Measurements from ENCODE around the gene GNAI2.
"Not testable (repeated sequence)": the region's sequence is repeated elsewhere in the genome, so short reads cannot be mapped to it uniquely, and the experiment has no call there.

GNAI2 gene

GRCh38 chr3:50272538-50272910, 36.5 kb downstream of the GNAI2 start:
- H3K9me3 ChIP-seq (ENCODE audit: control insufficient read depth in 5 of 5, low read length in 5 of 5); H3K36me3 ChIP-seq (ENCODE audit: control insufficient read depth in 5 of 5, insufficient read depth in 5 of 5, low read length in 5 of 5); H3K27ac ChIP-seq (ENCODE audit: low read depth, low read length); H3K4me3 ChIP-seq (ENCODE audit: low read depth in 1 of 5, low read length in 5 of 5); H3K9ac ChIP-seq (ENCODE audit: low read length in 5 of 5): not testable (repeated sequence)
- H3K27me3 ChIP-seq (ENCODE audit: control insufficient read depth in 5 of 5, insufficient read depth in 4 of 5, low read length in 5 of 5), result peaks cover 0 to 11% (median 3%) of the 10 kb centered on the region in 5 donors
- H3K4me1 ChIP-seq (ENCODE audit: control insufficient read depth in 5 of 5, insufficient read depth in 5 of 5, low read length in 5 of 5), result peaks cover 13 to 71% (median 61%) of the 10 kb centered on the region in 5 donors

DNA sequence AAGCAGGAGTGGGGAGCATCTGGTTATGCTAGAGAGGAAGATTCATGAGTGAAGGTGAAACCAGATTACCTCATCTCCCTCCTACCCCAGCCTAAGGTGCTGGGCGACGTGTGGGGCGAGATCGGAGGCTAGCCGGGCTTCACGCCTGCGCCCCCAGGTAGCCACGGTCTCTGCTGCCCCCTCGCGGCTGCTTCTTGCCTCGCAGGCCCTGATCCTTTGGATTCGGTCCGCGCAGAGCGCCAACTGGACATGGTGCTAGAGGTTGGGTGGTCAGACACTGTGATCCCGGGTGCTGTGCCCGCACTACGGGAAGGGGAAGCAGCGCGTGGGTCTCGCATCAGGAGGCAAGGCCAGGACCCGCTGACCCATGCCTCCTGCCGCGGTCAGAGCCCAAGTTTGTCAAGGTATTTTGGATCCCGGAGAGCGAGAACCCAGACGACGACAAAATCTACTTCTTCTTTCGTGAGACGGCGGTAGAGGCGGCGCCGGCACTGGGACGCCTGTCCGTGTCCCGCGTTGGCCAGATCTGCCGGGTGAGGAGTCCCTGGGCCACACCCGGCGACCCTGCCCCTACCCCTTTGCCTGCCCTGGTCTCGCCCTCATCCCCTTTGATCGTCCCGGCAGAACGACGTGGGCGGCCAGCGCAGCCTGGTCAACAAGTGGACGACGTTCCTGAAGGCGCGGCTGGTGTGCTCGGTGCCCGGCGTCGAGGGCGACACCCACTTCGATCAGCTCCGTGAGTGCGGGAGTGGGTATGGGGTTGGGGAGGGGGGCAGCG, 37.1 kb downstream of the GNAI2 start:
- H3K4me1 ChIP-seq (ENCODE audit: control insufficient read depth in 5 of 5, insufficient read depth in 5 of 5, low read length in 5 of 5), result peaks cover 12 to 65% (median 56%) of the 10 kb centered on the region in 5 donors
- H3K9ac ChIP-seq (ENCODE audit: low read length in 5 of 5), result peak overlapping the region in 3 of 5 donors; percentile 42 to 53 (median 44)
- H3K36me3 ChIP-seq (ENCODE audit: control insufficient read depth in 5 of 5, insufficient read depth in 5 of 5, low read length in 5 of 5), result peaks cover 0 to 5% (median 0%) of the 10 kb centered on the region in 5 donors
- no peaks in the 10 kb centered on the region for H3K9me3 ChIP-seq (ENCODE audit: control insufficient read depth in 5 of 5, low read length in 5 of 5)
- peak overlapping the region in 4 of 5 donors; percentile 30 to 65 (median 62) for H3K4me3 ChIP-seq (ENCODE audit: low read depth in 1 of 5, low read length in 5 of 5)
- H3K27me3 ChIP-seq (ENCODE audit: control insufficient read depth in 5 of 5, insufficient read depth in 4 of 5, low read length in 5 of 5), result peaks cover 0 to 9% (median 3%) of the 10 kb centered on the region in 5 donors
- H3K27ac ChIP-seq (ENCODE audit: low read depth, low read length), result no peak overlapping the region

GRCh38 chr3:50273689-50274065, 37.7 kb downstream of the GNAI2 start:
- Histone ChIP-seq H3K4me1 (ENCODE audit: control insufficient read depth in 5 of 5, insufficient read depth in 5 of 5, low read length in 5 of 5) (peaks cover 6 to 59% (median 50%) of the 10 kb centered on the region in 5 donors), H3K4me3 (ENCODE audit: low read depth in 1 of 5, low read length in 5 of 5) (no peak overlapping the region), H3K36me3 (ENCODE audit: control insufficient read depth in 5 of 5, insufficient read depth in 5 of 5, low read length in 5 of 5) (peaks cover 0 to 5% (median 0%) of the 10 kb centered on the region in 5 donors), H3K27me3 (ENCODE audit: control insufficient read depth in 5 of 5, insufficient read depth in 4 of 5, low read length in 5 of 5) (peaks cover 0 to 9% (median 3%) of the 10 kb centered on the region in 5 donors), H3K9ac (ENCODE audit: low read length in 5 of 5) (no peak overlapping the region), H3K9me3 (ENCODE audit: control insufficient read depth in 5 of 5, low read length in 5 of 5) (no peaks in the 10 kb centered on the region), H3K27ac (ENCODE audit: low read depth, low read length) (no peak overlapping the region)

DNA sequence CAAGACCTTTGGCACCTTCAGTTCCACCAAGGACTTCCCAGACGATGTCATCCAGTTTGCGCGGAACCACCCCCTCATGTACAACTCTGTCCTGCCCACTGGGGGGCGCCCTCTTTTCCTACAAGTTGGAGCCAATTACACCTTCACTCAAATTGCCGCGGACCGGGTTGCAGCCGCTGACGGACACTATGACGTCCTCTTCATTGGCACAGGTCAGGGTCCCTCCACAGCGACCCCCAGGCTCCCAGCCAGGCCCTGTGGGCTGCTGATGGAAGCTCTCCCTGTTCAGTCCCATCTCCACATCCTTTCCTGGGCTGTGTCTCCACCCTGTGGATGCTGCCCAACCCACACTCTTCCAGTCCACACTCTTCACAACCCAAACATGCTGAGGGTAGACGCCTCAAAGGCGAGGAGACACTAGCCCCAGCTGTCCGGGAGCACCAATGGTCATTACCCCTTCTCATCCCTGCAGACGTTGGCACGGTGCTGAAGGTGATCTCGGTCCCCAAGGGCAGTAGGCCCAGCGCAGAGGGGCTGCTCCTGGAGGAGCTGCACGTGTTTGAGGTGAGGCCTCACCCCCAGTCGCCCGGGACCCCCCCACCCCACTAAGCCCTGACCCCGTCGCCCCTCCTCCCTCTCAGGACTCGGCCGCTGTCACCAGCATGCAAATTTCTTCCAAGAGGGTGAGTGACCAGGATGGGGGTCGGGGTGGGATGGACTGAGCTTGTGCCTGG, 38.5 kb downstream of the GNAI2 start:
- H3K4me3 ChIP-seq (ENCODE audit: low read depth in 1 of 5, low read length in 5 of 5), result no peak overlapping the region
- peaks cover 0 to 9% (median 3%) of the 10 kb centered on the region in 5 donors for H3K27me3 ChIP-seq (ENCODE audit: control insufficient read depth in 5 of 5, insufficient read depth in 4 of 5, low read length in 5 of 5)
- H3K36me3 ChIP-seq (ENCODE audit: control insufficient read depth in 5 of 5, insufficient read depth in 5 of 5, low read length in 5 of 5), result peaks cover 0 to 5% (median 0%) of the 10 kb centered on the region in 5 donors
- no peaks in the 10 kb centered on the region for H3K9me3 ChIP-seq (ENCODE audit: control insufficient read depth in 5 of 5, low read length in 5 of 5)
- no peak overlapping the region for H3K27ac ChIP-seq (ENCODE audit: low read depth, low read length)
- peaks cover 5 to 50% (median 45%) of the 10 kb centered on the region in 5 donors for H3K4me1 ChIP-seq (ENCODE audit: control insufficient read depth in 5 of 5, insufficient read depth in 5 of 5, low read length in 5 of 5)
- H3K9ac ChIP-seq (ENCODE audit: low read length in 5 of 5), result no peak overlapping the region

DNA sequence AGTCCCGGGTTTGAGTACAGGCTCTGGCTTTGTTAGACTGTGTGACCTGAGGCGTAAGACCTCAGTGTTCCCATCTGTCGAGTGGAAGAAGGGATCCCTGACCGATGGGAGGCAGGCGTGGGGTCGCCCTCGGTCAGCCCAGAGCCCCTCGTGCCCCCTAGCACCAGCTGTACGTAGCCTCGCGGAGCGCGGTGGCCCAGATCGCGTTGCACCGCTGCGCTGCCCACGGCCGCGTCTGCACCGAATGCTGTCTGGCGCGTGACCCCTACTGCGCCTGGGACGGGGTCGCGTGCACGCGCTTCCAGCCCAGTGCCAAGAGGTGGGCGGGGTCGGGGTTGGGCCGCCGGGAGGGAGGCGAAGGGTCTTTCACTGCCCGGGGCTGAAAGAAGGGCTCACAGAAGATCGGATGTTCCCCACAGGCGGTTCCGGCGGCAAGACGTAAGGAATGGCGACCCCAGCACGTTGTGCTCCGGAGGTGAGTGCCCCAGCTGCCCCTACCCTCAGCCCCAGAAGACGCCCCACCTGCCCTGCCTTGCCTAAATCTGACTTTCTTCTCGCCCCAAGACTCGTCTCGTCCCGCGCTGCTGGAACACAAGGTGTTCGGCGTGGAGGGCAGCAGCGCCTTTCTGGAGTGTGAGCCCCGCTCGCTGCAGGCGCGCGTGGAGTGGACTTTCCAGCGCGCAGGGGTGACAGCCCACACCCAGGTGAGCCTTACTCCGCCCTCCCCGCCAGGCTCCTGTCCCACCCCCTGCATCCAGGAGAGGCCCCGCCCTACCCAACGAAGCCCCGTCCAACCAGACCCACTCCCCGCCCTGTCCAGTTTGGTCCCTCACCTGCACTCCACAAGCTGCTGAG, 39.4 kb downstream of the GNAI2 start:
- peak overlapping the region in 1 of 5 donors; percentile 32 for H3K4me3 ChIP-seq (ENCODE audit: low read depth in 1 of 5, low read length in 5 of 5)
- peaks cover 0 to 5% (median 0%) of the 10 kb centered on the region in 5 donors for H3K36me3 ChIP-seq (ENCODE audit: control insufficient read depth in 5 of 5, insufficient read depth in 5 of 5, low read length in 5 of 5)
- H3K9me3 ChIP-seq (ENCODE audit: control insufficient read depth in 5 of 5, low read length in 5 of 5), result no peaks in the 10 kb centered on the region
- H3K4me1 ChIP-seq (ENCODE audit: control insufficient read depth in 5 of 5, insufficient read depth in 5 of 5, low read length in 5 of 5), result peaks cover 5 to 42% (median 37%) of the 10 kb centered on the region in 5 donors
- H3K9ac ChIP-seq (ENCODE audit: low read length in 5 of 5), result no peak overlapping the region
- H3K27me3 ChIP-seq (ENCODE audit: control insufficient read depth in 5 of 5, insufficient read depth in 4 of 5, low read length in 5 of 5), result peaks cover 0 to 9% (median 3%) of the 10 kb centered on the region in 5 donors
- no peak overlapping the region for H3K27ac ChIP-seq (ENCODE audit: low read depth, low read length)

DNA sequence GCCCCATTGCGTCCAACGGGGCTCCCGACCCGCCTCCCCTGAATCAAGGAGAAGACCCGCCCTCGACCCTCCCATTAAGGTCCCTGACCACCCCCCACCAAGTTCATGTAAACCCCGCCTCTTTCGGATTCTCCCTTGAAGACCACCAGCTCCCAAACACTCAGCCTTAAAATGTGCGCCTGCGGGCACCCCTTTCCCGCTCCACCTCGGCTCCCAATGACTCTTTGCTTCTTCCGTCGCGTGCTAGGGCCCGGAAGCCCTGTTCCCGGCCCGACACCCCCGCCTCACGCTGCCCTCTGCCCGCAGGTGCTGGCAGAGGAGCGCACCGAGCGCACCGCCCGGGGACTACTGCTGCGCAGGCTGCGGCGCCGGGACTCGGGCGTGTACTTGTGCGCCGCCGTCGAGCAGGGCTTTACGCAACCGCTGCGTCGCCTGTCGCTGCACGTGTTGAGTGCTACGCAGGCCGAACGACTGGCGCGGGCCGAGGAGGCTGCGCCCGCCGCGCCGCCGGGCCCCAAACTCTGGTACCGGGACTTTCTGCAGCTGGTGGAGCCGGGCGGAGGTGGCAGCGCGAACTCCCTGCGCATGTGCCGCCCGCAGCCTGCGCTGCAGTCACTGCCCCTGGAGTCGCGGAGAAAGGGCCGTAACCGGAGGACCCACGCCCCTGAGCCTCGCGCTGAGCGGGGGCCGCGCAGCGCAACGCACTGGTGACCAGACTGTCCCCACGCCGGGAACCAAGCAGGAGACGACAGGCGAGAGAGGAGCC, 40.2 kb downstream of the GNAI2 start:
- Histone ChIP-seq H3K4me3 (ENCODE audit: low read depth in 1 of 5, low read length in 5 of 5) (no peak overlapping the region), H3K9me3 (ENCODE audit: control insufficient read depth in 5 of 5, low read length in 5 of 5) (no peaks in the 10 kb centered on the region), H3K27me3 (ENCODE audit: control insufficient read depth in 5 of 5, insufficient read depth in 4 of 5, low read length in 5 of 5) (peaks cover 0 to 9% (median 3%) of the 10 kb centered on the region in 5 donors), H3K4me1 (ENCODE audit: control insufficient read depth in 5 of 5, insufficient read depth in 5 of 5, low read length in 5 of 5) (peaks cover 5 to 37% (median 29%) of the 10 kb centered on the region in 5 donors), H3K27ac (ENCODE audit: low read depth, low read length) (no peak overlapping the region), H3K9ac (ENCODE audit: low read length in 5 of 5) (no peak overlapping the region), H3K36me3 (ENCODE audit: control insufficient read depth in 5 of 5, insufficient read depth in 5 of 5, low read length in 5 of 5) (peaks cover 0 to 5% (median 0%) of the 10 kb centered on the region in 5 donors)

GRCh38 chr3:50276762-50277101, 40.7 kb downstream of the GNAI2 start:
- H3K4me1 ChIP-seq (ENCODE audit: control insufficient read depth in 5 of 5, insufficient read depth in 5 of 5, low read length in 5 of 5), result peaks cover under 1 to 31% (median 24%) of the 10 kb centered on the region in 5 donors
- no peak overlapping the region for H3K9ac ChIP-seq (ENCODE audit: low read length in 5 of 5)
- H3K9me3 ChIP-seq (ENCODE audit: control insufficient read depth in 5 of 5, low read length in 5 of 5), result no peaks in the 10 kb centered on the region
- peaks cover 0 to 9% (median 3%) of the 10 kb centered on the region in 5 donors for H3K27me3 ChIP-seq (ENCODE audit: control insufficient read depth in 5 of 5, insufficient read depth in 4 of 5, low read length in 5 of 5)
- H3K4me3 ChIP-seq (ENCODE audit: low read depth in 1 of 5, low read length in 5 of 5), result no peak overlapping the region
- no peak overlapping the region for H3K27ac ChIP-seq (ENCODE audit: low read depth, low read length)
- peaks cover 0 to 5% (median 0%) of the 10 kb centered on the region in 5 donors for H3K36me3 ChIP-seq (ENCODE audit: control insufficient read depth in 5 of 5, insufficient read depth in 5 of 5, low read length in 5 of 5)

- H3K36me3 ChIP-seq (ENCODE audit: control insufficient read depth in 5 of 5, insufficient read depth in 5 of 5, low read length in 5 of 5), result peaks cover 0 to 5% (median 0%) of the 10 kb centered on the region in 5 donors
- peaks cover 0 to 9% (median 3%) of the 10 kb centered on the region in 5 donors for H3K27me3 ChIP-seq (ENCODE audit: control insufficient read depth in 5 of 5, insufficient read depth in 4 of 5, low read length in 5 of 5)
- no peak overlapping the region for H3K27ac ChIP-seq (ENCODE audit: low read depth, low read length)
- peaks cover 0 to 26% (median 14%) of the 10 kb centered on the region in 5 donors for H3K4me1 ChIP-seq (ENCODE audit: control insufficient read depth in 5 of 5, insufficient read depth in 5 of 5, low read length in 5 of 5)
- peak overlapping the region in 1 of 5 donors; percentile 10 for H3K9ac ChIP-seq (ENCODE audit: low read length in 5 of 5)
- H3K4me3 ChIP-seq (ENCODE audit: low read depth in 1 of 5, low read length in 5 of 5), result no peak overlapping the region
- H3K9me3 ChIP-seq (ENCODE audit: control insufficient read depth in 5 of 5, low read length in 5 of 5), result no peaks in the 10 kb centered on the region
Observed at GRCh38 chr3:50278123-50278879, 42.3 kb downstream of the GNAI2 start.

DNA sequence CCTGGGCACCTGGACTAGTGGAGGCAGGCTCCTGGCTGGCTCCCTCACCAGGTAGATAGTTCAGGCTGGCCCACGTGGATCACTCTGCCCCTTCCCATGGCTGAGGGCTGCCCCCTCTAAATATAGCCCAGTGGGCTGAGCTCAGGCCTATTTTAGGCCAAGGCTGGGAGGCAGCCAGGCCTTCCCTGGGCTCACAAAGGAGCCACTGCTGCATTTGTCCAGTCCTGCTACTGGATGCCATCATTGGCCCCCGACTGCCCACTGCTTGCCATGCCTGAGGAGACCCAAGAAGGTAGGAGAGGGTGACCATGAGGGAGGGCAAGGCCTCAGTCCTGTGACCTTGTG, 42.8 kb downstream of the GNAI2 start, which contains the start of gene LSMEM2:
Gene LSMEM2 (plus strand): TSS at position 208 of the 345 bp plus-strand sequence. CDS start 27 bp downstream, at position 235.
- Histone ChIP-seq H3K4me3 (ENCODE audit: low read depth in 1 of 5, low read length in 5 of 5) (no peak within 1 kb of the TSS), H3K27me3 (ENCODE audit: control insufficient read depth in 5 of 5, insufficient read depth in 4 of 5, low read length in 5 of 5) (peaks cover 0 to 9% (median 3%) of the 10 kb centered on the region in 5 donors), H3K36me3 (ENCODE audit: control insufficient read depth in 5 of 5, insufficient read depth in 5 of 5, low read length in 5 of 5) (peaks cover 0 to 5% (median 0%) of the 10 kb centered on the region in 5 donors), H3K9ac (ENCODE audit: low read length in 5 of 5) (peak within 1 kb of the TSS in 1 of 5 donors; percentile 27), H3K27ac (ENCODE audit: low read depth, low read length) (no peak within 1 kb of the TSS), H3K9me3 (ENCODE audit: control insufficient read depth in 5 of 5, low read length in 5 of 5) (no peaks in the 10 kb centered on the region), H3K4me1 (ENCODE audit: control insufficient read depth in 5 of 5, insufficient read depth in 5 of 5, low read length in 5 of 5) (peaks cover 0 to 22% (median 8%) of the 10 kb centered on the region in 5 donors)

All from subcutaneous abdominal adipose tissue (tissue), 5 donors.